Tibial artery (tissue), 4 donors: Measurements from ENCODE around the gene KRTAP9-1.
"Not testable (repeated sequence)": the region's sequence is repeated elsewhere in the genome, so short reads cannot be mapped to it uniquely, and the experiment has no call there.

Source experiments
- DNase-seq, 2 donors: peaks; one replicate each; pipeline ENCODE4 v3.0.0-alpha.2; 2019
- H3K27ac ChIP-seq, 2 donors: fragments of 200-600 bp; sonication (generic) in 1 of 2; 1 replicate in 1 of 2; 2 replicates in 1 of 2; pipeline ENCODE4 v1.5.1; 2018 to 2019; ENCODE audit warnings: mild to moderate bottlenecking in 1 of 2
- H3K27me3 ChIP-seq, 2 donors: fragments of 200-600 bp; sonication (generic) in 1 of 2; one replicate each; pipeline versions ENCODE4 v1.5.1 to v1.6.0; 2016 to 2019
- H3K36me3 ChIP-seq, 3 donors: fragments of 200-600 bp; sonication (generic) in 2 of 3; one replicate each; pipeline ENCODE4 v1.5.1; 2016 to 2019; ENCODE audit warnings: mild to moderate bottlenecking in 2 of 3
- H3K4me1 ChIP-seq, 4 donors: fragments of 200-600 bp; sonication (generic) in 2 of 4; 1 replicate in 3 of 4; 2 replicates in 1 of 4; pipeline ENCODE4 v1.5.1; 2016 to 2019
- H3K4me3 ChIP-seq, 2 donors: fragments of 200-600 bp; sonication (generic) in 1 of 2; 1 replicate in 1 of 2; 2 replicates in 1 of 2; pipeline ENCODE4 v1.5.1; 2018 to 2019; ENCODE audit warnings: mild to moderate bottlenecking in 2 of 2
- H3K9me3 ChIP-seq, 3 donors: fragments of 200-600 bp; sonication (generic) in 1 of 3; one replicate each; pipeline ENCODE4 v1.5.1; 2016 to 2019
- intact Hi-C: fragments of 100-400 bp; cut with DNase I; formaldehyde crosslinking; loops from one replicate; pipeline ENCODE4 v1.15.0; 2023; ENCODE audit warnings: low total_unique reads
- TF ChIP-seq, protein P1 (sequence below), 2 experiments: fragments of 200-600 bp in 1 of 2; fragments of 450-650 bp in 1 of 2; IDR thresholded peaks; one replicate each; pipeline ENCODE4 v1.5.1; 2017 to 2019; ENCODE audit warnings: antibody characterized with exemption in 2 of 2, mild to moderate bottlenecking in 1 of 2, moderate library complexity in 1 of 2

Gene KRTAP9-1

DNA sequence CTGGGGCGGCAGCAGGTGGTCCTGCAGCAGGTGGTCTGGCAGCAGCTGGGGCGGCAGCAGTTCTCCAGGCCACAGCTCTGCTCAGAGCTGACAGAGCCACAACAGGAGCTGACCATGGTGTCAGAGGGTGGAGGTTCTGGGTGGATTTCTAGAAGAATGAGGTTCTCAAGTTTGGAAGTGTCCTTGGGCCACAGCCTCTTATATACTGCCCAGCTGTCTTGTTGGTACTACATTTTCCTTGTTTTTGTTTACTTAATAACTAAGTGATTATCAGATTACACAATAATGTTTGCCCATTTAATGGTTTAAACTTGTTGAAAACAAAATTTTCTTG lies 40.1 kb upstream of the KRTAP9-1 start, which contains the start of gene KRTAP4-5:
Gene KRTAP4-5, minus strand, starts transcription at position 174 of the 334 bp plus-strand sequence. Its CDS starts 58 bp downstream, at position 116.
- Histone ChIP-seq H3K4me1 (no peaks in the 10 kb centered on the region), H3K4me3 (no peak within 1 kb of the TSS), H3K9me3 (no peaks in the 10 kb centered on the region), H3K36me3 (no peaks in the 10 kb centered on the region), H3K27me3 (peaks cover 0 to 4% of the 10 kb centered on the region in 2 donors), H3K27ac (no peak within 1 kb of the TSS)
- intact Hi-C loops = no loop called here
- no peak for DNase-seq
- TF ChIP-seq, protein P1, sequence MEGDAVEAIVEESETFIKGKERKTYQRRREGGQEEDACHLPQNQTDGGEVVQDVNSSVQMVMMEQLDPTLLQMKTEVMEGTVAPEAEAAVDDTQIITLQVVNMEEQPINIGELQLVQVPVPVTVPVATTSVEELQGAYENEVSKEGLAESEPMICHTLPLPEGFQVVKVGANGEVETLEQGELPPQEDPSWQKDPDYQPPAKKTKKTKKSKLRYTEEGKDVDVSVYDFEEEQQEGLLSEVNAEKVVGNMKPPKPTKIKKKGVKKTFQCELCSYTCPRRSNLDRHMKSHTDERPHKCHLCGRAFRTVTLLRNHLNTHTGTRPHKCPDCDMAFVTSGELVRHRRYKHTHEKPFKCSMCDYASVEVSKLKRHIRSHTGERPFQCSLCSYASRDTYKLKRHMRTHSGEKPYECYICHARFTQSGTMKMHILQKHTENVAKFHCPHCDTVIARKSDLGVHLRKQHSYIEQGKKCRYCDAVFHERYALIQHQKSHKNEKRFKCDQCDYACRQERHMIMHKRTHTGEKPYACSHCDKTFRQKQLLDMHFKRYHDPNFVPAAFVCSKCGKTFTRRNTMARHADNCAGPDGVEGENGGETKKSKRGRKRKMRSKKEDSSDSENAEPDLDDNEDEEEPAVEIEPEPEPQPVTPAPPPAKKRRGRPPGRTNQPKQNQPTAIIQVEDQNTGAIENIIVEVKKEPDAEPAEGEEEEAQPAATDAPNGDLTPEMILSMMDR (IDR thresholded peaks at IDR 0.05) = no peak

GRCh38 chr17:41150026-41150425 lies 39.7 kb upstream of the KRTAP9-1 start:
- TF ChIP-seq, protein P1 (IDR thresholded peaks at IDR 0.05) = no peak
- intact Hi-C loops = no loop called here
- no peak overlapping the region for H3K4me3 ChIP-seq
- no peaks in the 10 kb centered on the region for H3K4me1 ChIP-seq
- no peaks in the 10 kb centered on the region for H3K9me3 ChIP-seq
- H3K27me3 ChIP-seq = peaks cover 0 to 4% of the 10 kb centered on the region in 2 donors
- DNase-seq = no peak
- H3K36me3 ChIP-seq = no peaks in the 10 kb centered on the region
- no peak overlapping the region for H3K27ac ChIP-seq

DNA sequence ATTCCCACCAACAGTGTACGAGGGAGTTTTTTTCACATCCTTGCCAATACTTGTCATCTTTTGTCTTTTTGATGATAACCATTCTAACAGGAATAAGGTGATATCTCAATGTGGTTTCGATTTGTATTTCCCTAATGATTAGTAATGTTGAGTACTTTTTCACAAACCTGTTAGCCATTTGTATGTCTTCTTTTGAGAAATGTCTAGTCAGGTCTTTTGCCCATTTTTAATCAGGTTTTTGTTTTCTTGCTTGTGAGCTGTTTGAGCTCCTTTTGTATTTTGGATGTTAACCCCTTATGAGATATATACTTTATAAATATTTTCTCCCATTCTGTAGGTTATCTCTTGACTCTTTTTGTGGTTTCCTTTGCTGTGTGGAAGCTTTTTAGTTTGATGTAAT lies 38.2 kb upstream of the KRTAP9-1 start:
- intact Hi-C loops = no loop called here
- Histone ChIP-seq H3K27me3 (peaks cover 0 to 4% of the 10 kb centered on the region in 2 donors), H3K27ac (no peak overlapping the region), H3K4me1 (no peaks in the 10 kb centered on the region), H3K36me3 (no peaks in the 10 kb centered on the region), H3K9me3 (no peaks in the 10 kb centered on the region), H3K4me3 (no peak overlapping the region)
- no peak for DNase-seq
- TF ChIP-seq, protein P1 (IDR thresholded peaks at IDR 0.05) = no peak

- H3K9me3 ChIP-seq = no peaks in the 10 kb centered on the region
- TF ChIP-seq, protein P1 (IDR thresholded peaks at IDR 0.05) = no peak
- no peaks in the 10 kb centered on the region for H3K36me3 ChIP-seq
- no peak overlapping the region for H3K4me3 ChIP-seq
- H3K27me3 ChIP-seq = peaks cover 0 to 12% of the 10 kb centered on the region in 2 donors
- no peak overlapping the region for H3K27ac ChIP-seq
- H3K4me1 ChIP-seq = no peaks in the 10 kb centered on the region
- intact Hi-C loops = no loop called here
- no peak for DNase-seq
Measured at GRCh38 chr17:41153856-41154255, 35.8 kb upstream of the KRTAP9-1 start.

GRCh38 chr17:41160190-41160589 lies 29.5 kb upstream of the KRTAP9-1 start:
- H3K36me3 ChIP-seq, H3K4me3 ChIP-seq, H3K27ac ChIP-seq, H3K4me1 ChIP-seq, H3K9me3 ChIP-seq, DNase-seq, intact Hi-C loops: not testable (repeated sequence)
- peaks cover 0 to 21% of the 10 kb centered on the region in 2 donors for H3K27me3 ChIP-seq

DNA sequence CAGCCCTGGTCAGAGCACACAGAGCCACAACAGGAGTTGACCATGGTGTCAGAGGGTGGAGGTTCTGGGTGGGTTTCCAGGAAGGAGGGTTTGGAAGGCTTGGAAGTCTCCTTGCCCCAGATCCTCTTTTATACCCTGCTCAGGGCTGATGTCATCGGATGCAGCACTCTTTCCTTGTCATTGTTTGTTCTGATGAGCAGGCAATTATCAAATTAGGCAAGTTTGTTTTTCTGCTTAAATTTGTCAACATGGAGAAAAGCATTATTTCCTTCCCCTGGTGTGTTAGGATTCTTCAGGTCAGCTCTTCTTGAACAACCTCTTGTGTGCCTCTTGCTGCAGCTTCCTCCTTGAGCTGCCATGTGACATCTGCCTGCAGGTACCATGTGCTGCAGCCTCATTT lies 29.0 kb upstream of the KRTAP9-1 start, which contains the start of gene KRTAP4-4:
Gene KRTAP4-4, minus strand, starts transcription at position 101 of the 400 bp plus-strand sequence. Its CDS starts 57 bp downstream, at position 44.
- peaks cover 0 to 21% of the 10 kb centered on the region in 2 donors for H3K27me3 ChIP-seq
- no peaks in the 10 kb centered on the region for H3K9me3 ChIP-seq
- H3K4me3 ChIP-seq = no peak within 1 kb of the TSS
- TF ChIP-seq, protein P1 (IDR thresholded peaks at IDR 0.05) = no peak
- no peak for DNase-seq
- no peaks in the 10 kb centered on the region for H3K4me1 ChIP-seq
- intact Hi-C loops = no loop called here
- H3K36me3 ChIP-seq = no peaks in the 10 kb centered on the region
- no peak within 1 kb of the TSS for H3K27ac ChIP-seq
